Measurements from ENCODE around the gene STBD1.
"Not testable (repeated sequence)": the region's sequence is repeated elsewhere in the genome, so short reads cannot be mapped to it uniquely, and the experiment has no call there.

Gene STBD1

DNA sequence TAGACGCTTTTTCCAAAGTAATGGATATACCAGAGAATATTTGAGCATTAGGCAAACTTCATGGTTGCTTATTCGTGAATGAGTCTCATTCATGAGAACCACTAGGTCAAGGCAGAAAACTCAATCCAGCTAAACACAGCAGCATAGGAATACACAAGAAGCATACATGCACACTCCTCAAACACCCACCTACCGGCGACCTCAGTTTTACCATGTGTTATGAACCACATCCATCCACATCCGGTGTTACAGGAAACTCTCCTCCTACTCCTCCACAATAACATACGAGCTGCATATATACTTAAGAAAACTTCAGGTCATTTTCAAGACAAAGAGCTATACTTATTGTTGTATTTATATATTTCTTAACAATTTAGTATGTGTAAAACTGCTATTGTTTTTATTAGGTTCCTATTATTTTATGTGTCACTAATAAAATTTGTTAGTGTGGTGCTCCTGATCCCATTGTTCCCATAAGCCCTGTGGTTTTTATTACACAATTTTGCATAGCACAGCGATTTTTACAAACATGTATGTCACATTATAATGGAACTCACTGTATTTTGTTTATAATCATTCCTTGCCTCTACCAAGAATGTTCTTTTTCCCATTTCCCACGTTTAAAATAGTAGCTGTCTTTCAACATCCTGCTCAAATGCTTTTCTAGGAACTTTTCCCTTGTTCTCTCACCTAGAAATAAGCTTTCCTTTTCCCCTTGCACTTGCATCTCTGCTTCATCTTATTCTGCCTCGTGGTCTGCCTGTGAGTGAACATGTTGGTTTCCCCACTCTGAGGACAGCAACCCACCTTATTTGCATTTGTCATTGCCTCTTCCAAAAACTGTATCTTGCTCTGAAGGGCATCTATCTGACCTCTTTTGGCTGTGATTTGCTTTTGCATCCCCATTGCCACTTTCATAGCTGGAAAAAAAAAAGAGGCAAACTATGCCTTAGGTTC lies 48.3 kb downstream of the STBD1 start:
- TF ChIP-seq Cebpa-rat (IDR thresholded peaks at IDR 0.05): no peak
- Histone ChIP-seq H3K9me3 (peaks cover 26% of the 10 kb centered on the region), H4K20me1 (no peaks in the 10 kb centered on the region), H3K9ac (no peak overlapping the region), H3K36me3 (no peaks in the 10 kb centered on the region), H3K4me2 (peak overlapping the region; percentile 4; the same call in 1 of the 2 replicates), H3K27ac (no peak overlapping the region), H3K4me3 (no peak overlapping the region), H3K4me1 (peaks cover 10% of the 10 kb centered on the region), H3K27me3 (no peaks in the 10 kb centered on the region)

DNA sequence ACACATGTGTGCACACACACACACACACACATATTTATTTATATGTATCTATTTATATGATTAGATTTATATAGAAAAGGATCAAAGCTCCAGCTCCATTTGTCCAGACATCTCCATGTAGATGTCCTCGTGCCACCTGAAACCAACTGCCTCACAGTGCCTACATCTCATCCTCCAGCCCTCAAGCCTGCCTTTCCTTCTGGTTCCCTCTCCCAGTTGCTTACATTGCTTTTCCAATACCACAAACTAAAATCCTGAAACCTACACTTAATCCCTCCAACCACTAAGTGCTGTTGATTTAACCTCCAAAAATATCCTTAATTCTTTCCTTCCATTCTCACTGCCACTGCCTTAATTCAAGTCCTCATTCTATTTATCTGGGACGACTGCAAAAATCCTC lies 51.4 kb downstream of the STBD1 start:
- H3K27ac ChIP-seq: no peak overlapping the region
- no peaks in the 10 kb centered on the region for H3K36me3 ChIP-seq
- TF ChIP-seq Cebpa-rat (IDR thresholded peaks at IDR 0.05): no peak
- H3K9ac ChIP-seq: no peak overlapping the region
- peaks cover 42% of the 10 kb centered on the region for H3K9me3 ChIP-seq
- no peaks in the 10 kb centered on the region for H3K27me3 ChIP-seq
- H3K4me1 ChIP-seq: peaks cover 10% of the 10 kb centered on the region
- no peak overlapping the region for H3K4me2 ChIP-seq
- no peak overlapping the region for H3K4me3 ChIP-seq
- no peaks in the 10 kb centered on the region for H4K20me1 ChIP-seq

DNA sequence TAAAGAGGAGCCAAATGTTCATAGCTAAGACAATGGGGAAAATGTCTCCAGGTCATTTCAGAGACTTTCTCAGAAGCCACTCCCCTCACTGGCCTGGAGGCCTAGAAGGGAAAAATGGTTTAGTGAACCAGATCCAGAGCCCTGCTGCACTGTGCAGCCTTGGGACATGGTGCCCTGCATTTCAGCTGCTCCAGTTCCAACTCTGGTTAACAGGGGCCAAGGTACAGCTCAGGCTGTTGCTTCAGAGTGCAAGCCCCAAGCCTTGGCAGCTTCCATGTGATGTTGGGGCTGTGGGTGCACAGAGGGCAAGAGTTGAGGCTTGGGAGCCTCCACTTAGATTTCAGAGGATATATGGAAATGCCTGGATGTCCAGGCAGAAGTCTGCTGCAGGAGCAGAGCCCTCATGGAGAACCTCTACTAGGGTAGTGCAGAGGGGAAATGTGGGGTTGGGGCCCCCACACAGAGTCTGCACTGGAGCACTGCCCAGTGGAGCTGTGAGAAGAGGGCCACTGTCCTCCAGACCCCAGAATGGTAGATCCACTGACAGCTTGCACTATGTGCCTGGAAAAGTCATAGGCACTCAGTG lies 53.4 kb downstream of the STBD1 start:
- not testable (repeated sequence) for H3K27ac ChIP-seq, H3K4me3 ChIP-seq, H4K20me1 ChIP-seq, H3K27me3 ChIP-seq, H3K4me2 ChIP-seq, H3K4me1 ChIP-seq, H3K36me3 ChIP-seq, H3K9ac ChIP-seq
- peaks cover 42% of the 10 kb centered on the region for H3K9me3 ChIP-seq

Measured in BLaER1 (cell line).